Fibroblast of lung (primary cell): ENCODE data around the gene ABCA9.

Source experiments
- EZH2 ChIP-seq: IDR thresholded peaks from 2 replicates; pipeline ENCODE4 v1.5.1; 2012; ENCODE audit warnings: low read length, control low read depth, mild to moderate bottlenecking; ENCODE audit errors: missing control alignments
- TF ChIP-seq, protein P1 (sequence below), 2 donors: IDR thresholded peaks in 1 of 2; conservative IDR thresholded peaks in 1 of 2; 1 replicate in 1 of 2; 2 replicates in 1 of 2; pipeline ENCODE4 v1.5.1; 2011 to 2012; ENCODE audit warnings: low read length in 2 of 2, control low read depth in 1 of 2, inconsistent platforms in 1 of 2, low read depth in 1 of 2, mild to moderate bottlenecking in 1 of 2

DNA sequence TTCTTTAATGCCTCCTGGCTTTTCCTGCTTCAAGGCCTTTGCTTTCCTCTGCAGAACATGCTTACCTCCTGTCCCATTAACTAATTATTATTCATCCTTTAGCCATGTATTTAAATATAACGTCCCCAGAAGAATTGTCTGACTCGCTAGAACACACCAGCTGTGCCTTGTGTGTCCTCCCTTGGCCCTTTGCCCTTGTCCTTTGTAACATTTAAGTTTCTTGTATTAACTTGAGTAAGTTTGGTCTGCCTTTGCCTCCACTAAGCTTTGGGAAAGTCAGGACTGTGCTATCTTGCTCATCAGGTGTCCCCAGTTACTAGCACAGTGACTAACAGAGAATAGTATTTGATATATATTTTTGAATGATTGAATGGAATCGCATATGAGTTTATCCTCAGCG is 29.6 kb upstream of the ABCA9 start:
- TF ChIP-seq EZH2, result no peak
- TF ChIP-seq, protein P1, sequence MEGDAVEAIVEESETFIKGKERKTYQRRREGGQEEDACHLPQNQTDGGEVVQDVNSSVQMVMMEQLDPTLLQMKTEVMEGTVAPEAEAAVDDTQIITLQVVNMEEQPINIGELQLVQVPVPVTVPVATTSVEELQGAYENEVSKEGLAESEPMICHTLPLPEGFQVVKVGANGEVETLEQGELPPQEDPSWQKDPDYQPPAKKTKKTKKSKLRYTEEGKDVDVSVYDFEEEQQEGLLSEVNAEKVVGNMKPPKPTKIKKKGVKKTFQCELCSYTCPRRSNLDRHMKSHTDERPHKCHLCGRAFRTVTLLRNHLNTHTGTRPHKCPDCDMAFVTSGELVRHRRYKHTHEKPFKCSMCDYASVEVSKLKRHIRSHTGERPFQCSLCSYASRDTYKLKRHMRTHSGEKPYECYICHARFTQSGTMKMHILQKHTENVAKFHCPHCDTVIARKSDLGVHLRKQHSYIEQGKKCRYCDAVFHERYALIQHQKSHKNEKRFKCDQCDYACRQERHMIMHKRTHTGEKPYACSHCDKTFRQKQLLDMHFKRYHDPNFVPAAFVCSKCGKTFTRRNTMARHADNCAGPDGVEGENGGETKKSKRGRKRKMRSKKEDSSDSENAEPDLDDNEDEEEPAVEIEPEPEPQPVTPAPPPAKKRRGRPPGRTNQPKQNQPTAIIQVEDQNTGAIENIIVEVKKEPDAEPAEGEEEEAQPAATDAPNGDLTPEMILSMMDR (conservative IDR thresholded peaks at IDR 0.05 in 1 of 2, IDR thresholded peaks at IDR 0.05 in 1 of 2; ENCODE audit: low read depth in 1 of 2, low read length in 2 of 2), result no peak
